SK-N-SH treated with all-trans-retinoic acid at 6 μM for 48 hours (cell line): Measurements from ENCODE around the gene SLC50A1.

Source experiments
- ATAC-seq: fragments of 200-7000 bp; cut with Tn5 transposase; 3 replicates; pipeline ENCODE4 v1.9.1; 2020; ENCODE audit warnings: mild to moderate bottlenecking, moderate library complexity
- ARNTL ChIP-seq: fragments of 450-650 bp; formaldehyde crosslinking; IDR thresholded peaks from 2 replicates; pipeline ENCODE4 v1.5.0; 2020; ENCODE audit warnings: low read depth, mild to moderate bottlenecking, moderate library complexity, borderline replicate concordance
- BACH2 ChIP-seq: fragments of 250-450 bp; sonication (Bioruptor Pico); IDR thresholded peaks from 2 replicates; pipeline ENCODE4 v1.9.0; 2021; ENCODE audit warnings: mild to moderate bottlenecking, borderline replicate concordance
- CSDC2 ChIP-seq: fragments of 250-450 bp; sonication (Bioruptor Pico); IDR thresholded peaks from 2 replicates; pipeline ENCODE4 v1.5.0; 2020; ENCODE audit warnings: mild to moderate bottlenecking, moderate library complexity
- ESRRG ChIP-seq: fragments of 250-450 bp; sonication (Bioruptor Pico); IDR thresholded peaks from 2 replicates; pipeline ENCODE4 v1.6.1; 2021; ENCODE audit warnings: mild to moderate bottlenecking
- GLIS3 ChIP-seq: fragments of 250-450 bp; sonication (Bioruptor Pico); IDR thresholded peaks from 2 replicates; pipeline ENCODE4 v1.5.0; 2020; ENCODE audit warnings: mild to moderate bottlenecking, moderate library complexity
- ISL1 ChIP-seq: fragments of 250-450 bp; sonication (Bioruptor Pico); IDR thresholded peaks from 2 replicates; pipeline ENCODE4 v2.1.2; 2022; ENCODE audit warnings: mild to moderate bottlenecking, moderate library complexity
- OSR1 ChIP-seq: fragments of 250-450 bp; sonication (Bioruptor Pico); IDR thresholded peaks from 2 replicates; pipeline ENCODE4 v1.8.0; 2022; ENCODE audit warnings: moderate library complexity, mild to moderate bottlenecking, inconsistent platforms
- SNAI2 ChIP-seq: fragments of 250-450 bp; sonication (Bioruptor Pico); IDR thresholded peaks from 2 replicates; pipeline ENCODE4 v1.5.0; 2020; ENCODE audit warnings: mild to moderate bottlenecking, moderate library complexity
- TCF4 ChIP-seq: fragments of 250-450 bp; sonication (Bioruptor Pico); IDR thresholded peaks from 2 replicates; pipeline ENCODE4 v1.8.0; 2021; ENCODE audit warnings: mild to moderate bottlenecking, moderate library complexity, borderline replicate concordance
- TOX ChIP-seq: fragments of 250-450 bp; sonication (Bioruptor Pico); IDR thresholded peaks from 2 replicates; pipeline ENCODE4 v1.8.0; 2021; ENCODE audit warnings: mild to moderate bottlenecking, moderate library complexity, borderline replicate concordance
- ZC3H10 ChIP-seq: fragments of 250-450 bp; sonication (Bioruptor Pico); IDR thresholded peaks from 2 replicates; pipeline ENCODE4 v1.5.1; 2021; ENCODE audit warnings: mild to moderate bottlenecking, moderate library complexity
- ZFP3 ChIP-seq: fragments of 250-450 bp; sonication (Bioruptor Pico); IDR thresholded peaks from 2 replicates; pipeline ENCODE4 v1.5.0; 2020; ENCODE audit warnings: mild to moderate bottlenecking, moderate library complexity
- ZFP30 ChIP-seq: fragments of 450-650 bp; formaldehyde crosslinking; IDR thresholded peaks from 2 replicates; pipeline ENCODE4 v1.5.0; 2022; ENCODE audit warnings: mild to moderate bottlenecking, moderate library complexity
- ZNF565 ChIP-seq: fragments of 450-650 bp; formaldehyde crosslinking; conservative IDR thresholded peaks from 2 replicates; pipeline ENCODE4 v1.5.0; 2020; ENCODE audit warnings: low read depth, mild to moderate bottlenecking, moderate library complexity
- ZNF70 ChIP-seq: fragments of 450-650 bp; formaldehyde crosslinking; IDR thresholded peaks from 2 replicates; pipeline ENCODE4 v1.5.0; 2020; ENCODE audit warnings: mild to moderate bottlenecking, moderate library complexity
- ZNF8 ChIP-seq: fragments of 450-650 bp; formaldehyde crosslinking; IDR thresholded peaks from 2 replicates; pipeline ENCODE4 v1.5.0; 2020; ENCODE audit warnings: mild to moderate bottlenecking, moderate library complexity
- TF ChIP-seq, protein P1 (sequence below): fragments of 250-450 bp; sonication (Bioruptor Pico); IDR thresholded peaks from 2 replicates; pipeline ENCODE4 v1.8.0; 2021; ENCODE audit warnings: low read depth, mild to moderate bottlenecking, moderate library complexity, borderline replicate concordance
- TF ChIP-seq, protein P2 (sequence below): fragments of 250-450 bp; sonication (Bioruptor Pico); IDR thresholded peaks from 2 replicates; pipeline ENCODE4 v1.5.1; 2021; ENCODE audit warnings: mild to moderate bottlenecking, moderate library complexity
- TF ChIP-seq, protein P3 (sequence below): fragments of 250-450 bp; sonication (Bioruptor Pico); IDR thresholded peaks from 2 replicates; pipeline ENCODE4 v1.5.0; 2020; ENCODE audit warnings: mild to moderate bottlenecking, moderate library complexity
- TF ChIP-seq, protein P4 (sequence below): fragments of 250-450 bp; sonication (Bioruptor Pico); IDR thresholded peaks from 2 replicates; pipeline ENCODE4 v1.8.0; 2020; ENCODE audit warnings: mild to moderate bottlenecking, moderate library complexity, borderline replicate concordance

SLC50A1 gene

DNA sequence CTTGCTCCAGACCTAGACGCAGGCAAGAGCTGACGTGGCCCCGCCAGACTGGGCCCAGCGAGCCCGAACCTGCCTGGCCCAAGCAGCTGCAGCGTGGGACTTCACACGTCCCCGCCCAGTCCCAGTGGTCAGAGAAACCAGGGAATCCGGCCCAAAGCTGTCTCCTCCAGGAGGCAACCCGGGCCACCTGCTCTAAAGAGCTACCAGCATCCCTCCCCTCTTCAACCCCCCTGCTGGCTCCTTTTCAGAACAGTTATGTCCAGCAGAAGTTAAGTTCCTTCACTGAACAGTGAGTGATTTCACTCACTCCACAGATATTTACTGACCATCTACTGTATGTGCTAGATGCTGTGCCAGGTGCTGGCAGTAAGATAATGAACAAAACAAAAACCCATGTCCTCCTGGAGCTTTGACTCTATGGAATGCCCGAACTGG, 10.1 kb upstream of the SLC50A1 start:
- ATAC-seq, result no peak

DNA sequence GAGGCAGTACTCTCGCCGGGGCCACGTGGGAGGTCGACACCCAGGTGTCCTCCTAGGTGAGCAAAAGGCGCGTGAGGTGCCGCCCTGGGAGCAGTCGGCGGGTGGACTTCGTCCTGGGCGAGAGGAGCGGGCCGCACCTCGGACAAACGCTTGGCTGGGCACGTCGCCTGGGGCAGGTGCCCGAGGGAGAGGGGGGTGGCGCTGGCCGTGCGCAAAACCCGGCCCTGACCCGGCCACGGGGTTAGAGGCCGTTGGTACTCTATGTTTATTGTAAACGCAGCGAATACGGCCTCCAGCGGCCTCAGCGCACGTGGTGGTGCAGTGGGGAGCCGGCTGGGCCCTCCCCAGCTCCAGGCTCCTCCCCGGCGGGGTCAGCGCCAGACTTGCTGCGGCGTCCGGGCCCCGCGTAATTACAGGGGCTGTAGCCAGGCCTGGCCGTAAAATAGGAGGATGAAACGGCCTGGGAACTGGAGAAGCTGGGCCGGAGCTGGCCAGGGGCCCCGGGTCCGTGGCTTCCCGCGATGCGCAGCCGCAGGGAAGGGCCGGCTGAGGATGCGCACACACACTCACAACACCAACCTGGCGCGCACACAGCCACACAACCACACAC, 9.6 kb upstream of the SLC50A1 start:
- TF ChIP-seq, protein P1, sequence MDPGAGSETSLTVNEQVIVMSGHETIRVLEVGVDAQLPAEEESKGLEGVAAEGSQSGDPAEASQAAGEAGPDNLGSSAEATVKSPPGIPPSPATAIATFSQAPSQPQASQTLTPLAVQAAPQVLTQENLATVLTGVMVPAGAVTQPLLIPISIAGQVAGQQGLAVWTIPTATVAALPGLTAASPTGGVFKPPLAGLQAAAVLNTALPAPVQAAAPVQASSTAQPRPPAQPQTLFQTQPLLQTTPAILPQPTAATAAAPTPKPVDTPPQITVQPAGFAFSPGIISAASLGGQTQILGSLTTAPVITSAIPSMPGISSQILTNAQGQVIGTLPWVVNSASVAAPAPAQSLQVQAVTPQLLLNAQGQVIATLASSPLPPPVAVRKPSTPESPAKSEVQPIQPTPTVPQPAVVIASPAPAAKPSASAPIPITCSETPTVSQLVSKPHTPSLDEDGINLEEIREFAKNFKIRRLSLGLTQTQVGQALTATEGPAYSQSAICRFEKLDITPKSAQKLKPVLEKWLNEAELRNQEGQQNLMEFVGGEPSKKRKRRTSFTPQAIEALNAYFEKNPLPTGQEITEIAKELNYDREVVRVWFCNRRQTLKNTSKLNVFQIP (CRISPR knock-in tag), result no peak
- TF ChIP-seq, protein P2, sequence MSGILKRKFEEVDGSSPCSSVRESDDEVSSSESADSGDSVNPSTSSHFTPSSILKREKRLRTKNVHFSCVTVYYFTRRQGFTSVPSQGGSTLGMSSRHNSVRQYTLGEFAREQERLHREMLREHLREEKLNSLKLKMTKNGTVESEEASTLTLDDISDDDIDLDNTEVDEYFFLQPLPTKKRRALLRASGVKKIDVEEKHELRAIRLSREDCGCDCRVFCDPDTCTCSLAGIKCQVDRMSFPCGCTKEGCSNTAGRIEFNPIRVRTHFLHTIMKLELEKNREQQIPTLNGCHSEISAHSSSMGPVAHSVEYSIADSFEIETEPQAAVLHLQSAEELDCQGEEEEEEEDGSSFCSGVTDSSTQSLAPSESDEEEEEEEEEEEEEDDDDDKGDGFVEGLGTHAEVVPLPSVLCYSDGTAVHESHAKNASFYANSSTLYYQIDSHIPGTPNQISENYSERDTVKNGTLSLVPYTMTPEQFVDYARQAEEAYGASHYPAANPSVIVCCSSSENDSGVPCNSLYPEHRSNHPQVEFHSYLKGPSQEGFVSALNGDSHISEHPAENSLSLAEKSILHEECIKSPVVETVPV (CRISPR knock-in tag), result no peak
- TF ChIP-seq ZFP30 (CRISPR knock-in tag) (no peak), SNAI2 (CRISPR knock-in tag) (no peak), OSR1 (CRISPR knock-in tag) (no peak), ZC3H10 (no peak), CSDC2 (CRISPR knock-in tag) (no peak), ARNTL (CRISPR knock-in tag) (no peak), ZNF8 (CRISPR knock-in tag) (no peak), TOX (no peak), GLIS3 (no peak), ZFP3 (CRISPR knock-in tag) (no peak), ZNF70 (no peak), TCF4 (CRISPR knock-in tag) (no peak), BACH2 (no peak), ESRRG (no peak)
- TF ChIP-seq, protein P3, sequence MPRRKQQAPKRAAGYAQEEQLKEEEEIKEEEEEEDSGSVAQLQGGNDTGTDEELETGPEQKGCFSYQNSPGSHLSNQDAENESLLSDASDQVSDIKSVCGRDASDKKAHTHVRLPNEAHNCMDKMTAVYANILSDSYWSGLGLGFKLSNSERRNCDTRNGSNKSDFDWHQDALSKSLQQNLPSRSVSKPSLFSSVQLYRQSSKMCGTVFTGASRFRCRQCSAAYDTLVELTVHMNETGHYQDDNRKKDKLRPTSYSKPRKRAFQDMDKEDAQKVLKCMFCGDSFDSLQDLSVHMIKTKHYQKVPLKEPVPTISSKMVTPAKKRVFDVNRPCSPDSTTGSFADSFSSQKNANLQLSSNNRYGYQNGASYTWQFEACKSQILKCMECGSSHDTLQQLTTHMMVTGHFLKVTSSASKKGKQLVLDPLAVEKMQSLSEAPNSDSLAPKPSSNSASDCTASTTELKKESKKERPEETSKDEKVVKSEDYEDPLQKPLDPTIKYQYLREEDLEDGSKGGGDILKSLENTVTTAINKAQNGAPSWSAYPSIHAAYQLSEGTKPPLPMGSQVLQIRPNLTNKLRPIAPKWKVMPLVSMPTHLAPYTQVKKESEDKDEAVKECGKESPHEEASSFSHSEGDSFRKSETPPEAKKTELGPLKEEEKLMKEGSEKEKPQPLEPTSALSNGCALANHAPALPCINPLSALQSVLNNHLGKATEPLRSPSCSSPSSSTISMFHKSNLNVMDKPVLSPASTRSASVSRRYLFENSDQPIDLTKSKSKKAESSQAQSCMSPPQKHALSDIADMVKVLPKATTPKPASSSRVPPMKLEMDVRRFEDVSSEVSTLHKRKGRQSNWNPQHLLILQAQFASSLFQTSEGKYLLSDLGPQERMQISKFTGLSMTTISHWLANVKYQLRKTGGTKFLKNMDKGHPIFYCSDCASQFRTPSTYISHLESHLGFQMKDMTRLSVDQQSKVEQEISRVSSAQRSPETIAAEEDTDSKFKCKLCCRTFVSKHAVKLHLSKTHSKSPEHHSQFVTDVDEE, result no peak
- TF ChIP-seq, all 23 proteins: peak for 0
- ATAC-seq, result no peak

More for the DNA sequence above, 10.1 kb upstream of the SLC50A1 start:
- no peak for TF ChIP-seq ZNF565
- no peak for TF ChIP-seq ARNTL (CRISPR knock-in tag)
- no peak for TF ChIP-seq TOX
- TF ChIP-seq, protein P4, sequence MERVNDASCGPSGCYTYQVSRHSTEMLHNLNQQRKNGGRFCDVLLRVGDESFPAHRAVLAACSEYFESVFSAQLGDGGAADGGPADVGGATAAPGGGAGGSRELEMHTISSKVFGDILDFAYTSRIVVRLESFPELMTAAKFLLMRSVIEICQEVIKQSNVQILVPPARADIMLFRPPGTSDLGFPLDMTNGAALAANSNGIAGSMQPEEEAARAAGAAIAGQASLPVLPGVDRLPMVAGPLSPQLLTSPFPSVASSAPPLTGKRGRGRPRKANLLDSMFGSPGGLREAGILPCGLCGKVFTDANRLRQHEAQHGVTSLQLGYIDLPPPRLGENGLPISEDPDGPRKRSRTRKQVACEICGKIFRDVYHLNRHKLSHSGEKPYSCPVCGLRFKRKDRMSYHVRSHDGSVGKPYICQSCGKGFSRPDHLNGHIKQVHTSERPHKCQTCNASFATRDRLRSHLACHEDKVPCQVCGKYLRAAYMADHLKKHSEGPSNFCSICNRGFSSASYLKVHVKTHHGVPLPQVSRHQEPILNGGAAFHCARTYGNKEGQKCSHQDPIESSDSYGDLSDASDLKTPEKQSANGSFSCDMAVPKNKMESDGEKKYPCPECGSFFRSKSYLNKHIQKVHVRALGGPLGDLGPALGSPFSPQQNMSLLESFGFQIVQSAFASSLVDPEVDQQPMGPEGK (CRISPR knock-in tag), result no peak
- TF ChIP-seq ESRRG, result no peak
- TF ChIP-seq ZFP30 (CRISPR knock-in tag), result no peak
- TF ChIP-seq, all 23 proteins: peak for 0

DNA sequence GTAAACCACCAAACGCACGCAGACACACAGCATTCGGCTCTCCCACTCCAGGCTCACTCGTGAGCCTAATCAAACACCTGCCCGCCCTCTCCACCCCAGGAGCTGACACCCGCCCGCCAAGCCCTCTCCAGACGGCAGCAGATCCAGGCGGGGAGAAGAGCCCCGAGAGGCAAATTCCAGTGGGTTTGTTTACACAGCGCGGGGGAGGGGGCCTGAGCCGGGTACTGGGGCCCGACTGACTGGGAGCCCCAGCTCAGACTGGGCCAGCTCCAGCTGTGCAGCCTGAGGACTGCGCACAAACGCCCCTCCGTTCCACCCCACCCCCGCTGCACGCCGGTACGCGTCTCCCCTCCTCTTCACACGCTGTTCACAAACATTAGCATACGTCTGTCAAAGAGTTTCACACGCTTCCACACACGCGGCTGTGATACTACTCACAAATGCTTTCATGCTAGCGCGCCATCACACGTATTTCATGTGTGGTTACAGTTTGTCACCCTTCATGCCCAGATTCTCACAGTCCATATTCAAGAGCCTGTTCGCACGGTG, 9.0 kb upstream of the SLC50A1 start:
- ATAC-seq, result peak; percentile 4; the same call in 2 of the 3 replicates
- TF ChIP-seq BACH2 (no peak), ZNF8 (CRISPR knock-in tag) (no peak), ISL1 (CRISPR knock-in tag) (no peak)

DNA sequence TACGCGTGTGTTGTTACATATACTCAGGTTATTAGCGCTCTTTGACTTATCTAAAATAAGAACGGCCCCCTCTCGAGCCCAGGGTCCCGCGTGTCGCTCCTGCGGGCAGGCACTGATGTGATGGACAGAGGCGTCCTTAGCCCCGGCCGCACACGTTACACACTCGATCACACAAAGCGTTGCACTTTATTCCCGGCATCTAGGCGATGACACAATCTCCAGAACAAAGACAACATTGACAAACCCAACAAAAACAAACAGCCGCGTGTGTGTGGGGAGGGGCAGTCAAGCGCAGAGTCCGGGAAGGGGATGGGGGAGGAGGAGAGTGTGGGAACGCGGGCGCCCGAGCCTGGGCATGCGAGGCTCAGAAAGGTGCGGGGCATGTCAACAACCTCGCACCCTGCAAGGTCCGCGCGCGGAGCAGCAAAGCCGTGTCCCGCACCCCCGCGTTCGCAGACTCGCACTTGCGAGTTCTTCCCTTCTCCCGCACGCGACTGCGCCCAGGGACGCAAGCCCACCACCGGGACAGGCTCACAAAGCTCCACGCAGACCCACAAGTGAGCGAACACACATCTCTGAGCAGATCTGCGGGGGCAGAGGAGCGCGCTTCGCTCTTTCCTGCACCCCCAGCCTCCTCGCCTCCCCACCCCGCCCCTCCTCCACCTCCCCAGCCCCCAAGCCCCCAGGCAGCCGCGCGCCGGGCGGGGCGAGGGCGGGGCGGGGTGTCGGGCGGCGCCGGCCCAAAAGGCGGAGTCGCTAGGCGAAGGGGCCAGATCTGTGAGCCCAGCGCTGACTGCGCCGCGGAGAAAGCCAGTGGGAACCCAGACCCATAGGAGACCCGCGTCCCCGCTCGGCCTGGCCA, 8.3 kb upstream of the SLC50A1 start, which contains the start of gene EFNA1:
TSS of gene EFNA1 (plus strand) at position 772 of the 862 bp plus-strand sequence. CDS start 102 bp downstream, outside the sequence.
- peak; percentile 80 for ATAC-seq
- TF ChIP-seq ZNF565, result no peak
- TF ChIP-seq ARNTL (CRISPR knock-in tag), result no peak
- TF ChIP-seq ZNF8 (CRISPR knock-in tag), result no peak
- TF ChIP-seq, protein P1 (CRISPR knock-in tag), result no peak
- TF ChIP-seq SNAI2 (CRISPR knock-in tag), result no peak
- TF ChIP-seq, protein P3, result no peak
- TF ChIP-seq ZNF70, result no peak
